ENCODE data around the gene PUSL1. TPM values are rescaled to one million over a fixed set of nuclear protein-coding genes. Genes with fewer than 3 reads are reported as not detected.

PUSL1 gene
- total RNA-seq, 4 donors from 2014 or later = 6.2 to 13.1 (median 9.5) TPM

DNA sequence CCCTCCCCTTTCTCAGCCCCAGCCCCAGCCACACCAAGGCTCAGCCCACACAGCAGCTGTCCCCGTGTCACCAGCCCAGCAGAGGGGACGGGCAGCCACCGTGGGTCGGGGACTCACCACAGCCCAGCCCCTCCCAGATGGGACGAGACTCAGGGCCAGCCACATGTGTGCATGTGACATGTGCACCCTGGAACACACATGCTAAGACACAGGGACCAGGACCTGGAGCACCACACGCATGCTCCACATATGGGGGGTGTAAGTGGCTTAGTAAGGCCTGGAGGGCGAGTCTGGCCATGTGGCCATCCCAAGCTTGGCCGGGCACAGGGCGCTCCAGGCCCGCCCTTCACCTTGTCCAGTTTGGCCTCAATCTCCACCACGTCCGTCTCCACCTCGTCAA, 4.7 kb upstream of the PUSL1 start:
- ATAC-seq (no peak), DNase-seq (no peak)
- no peaks in the 10 kb centered on the region for H3K9me3 ChIP-seq
- peaks cover 30 to 37% of the 10 kb centered on the region in 2 donors for H3K4me1 ChIP-seq
- no peaks in the 10 kb centered on the region for H3K27me3 ChIP-seq
- no peak overlapping the region for H3K4me3 ChIP-seq
- TF ChIP-seq POLR2A (IDR thresholded peaks at IDR 0.05) (no peak), CTCF (IDR thresholded peaks at IDR 0.05 in 4 of 5, conservative IDR thresholded peaks at IDR 0.05 in 1 of 5) (no peak)
- peak overlapping the region in 1 of 4 donors; percentile 64 for H3K27ac ChIP-seq
- no peaks in the 10 kb centered on the region for H3K36me3 ChIP-seq
- intact Hi-C loops (cut with DNase I; ENCODE audit: low total_unique reads) = no loop called here
- in situ Hi-C loops (cut with MboI; ENCODE audit: low sequenced_read_pairs in 4 of 4) = no loop called here

DNA sequence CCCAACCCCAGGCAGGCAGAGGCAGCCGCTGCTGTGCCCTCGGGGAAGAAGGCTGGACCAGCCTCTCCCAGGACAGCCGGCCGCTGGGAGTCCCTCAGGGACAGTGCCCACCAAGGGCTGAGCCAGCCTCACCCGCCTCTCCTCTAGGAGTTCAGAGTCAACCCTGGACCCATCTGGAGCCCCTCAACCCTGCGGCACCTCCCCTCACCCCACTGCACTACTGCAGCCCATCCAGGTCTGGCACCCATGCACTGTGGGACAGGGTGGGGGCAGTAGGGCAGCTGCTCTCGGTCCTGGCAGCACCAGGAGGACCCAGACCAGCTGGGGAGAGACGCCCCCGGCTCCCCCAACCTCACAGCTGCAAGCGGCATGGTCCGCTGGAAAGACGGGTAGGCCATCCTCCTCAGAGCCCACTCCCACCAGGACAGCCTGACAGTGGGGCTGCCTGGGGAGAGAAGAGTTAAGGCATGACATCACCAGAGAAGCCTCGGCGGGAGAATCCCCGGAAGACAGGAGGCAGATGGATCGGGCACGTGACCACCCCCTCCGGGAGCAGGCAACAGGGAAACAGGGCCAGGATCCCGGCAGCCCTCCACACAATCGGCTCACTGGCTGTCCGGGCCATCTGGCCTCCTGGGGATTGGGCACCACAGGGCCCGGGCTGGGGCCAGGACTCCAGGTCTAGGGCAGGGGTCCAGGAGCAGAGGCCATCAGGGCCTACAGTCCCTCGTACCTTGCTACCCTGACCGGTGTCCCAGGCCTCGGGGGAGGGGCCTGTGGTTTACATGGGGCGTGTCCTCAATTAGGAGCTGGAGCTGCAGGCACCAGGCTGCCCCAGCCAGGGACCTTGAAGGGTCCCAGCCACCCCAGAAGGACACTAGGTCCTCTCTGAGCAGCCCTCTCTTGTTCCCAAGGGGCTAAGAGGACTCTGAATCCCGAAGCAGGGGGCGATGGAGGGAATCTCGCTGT, 3.8 kb upstream of the PUSL1 start:
- H3K27ac ChIP-seq = peak overlapping the region; percentile 58 to 71 (median 67)
- no peaks in the 10 kb centered on the region for H3K36me3 ChIP-seq
- ATAC-seq = no peak
- H3K4me1 ChIP-seq = peaks cover 37 to 46% of the 10 kb centered on the region in 2 donors
- DNase-seq = peak; percentile 46 to 66
- no peak for TF ChIP-seq CTCF (IDR thresholded peaks at IDR 0.05 in 4 of 5, conservative IDR thresholded peaks at IDR 0.05 in 1 of 5)
- TF ChIP-seq POLR2A (IDR thresholded peaks at IDR 0.05) = no peak
- peak overlapping the region; percentile 35 to 92 (median 61) for H3K4me3 ChIP-seq
- H3K9me3 ChIP-seq = no peaks in the 10 kb centered on the region
- in situ Hi-C loops (cut with MboI; ENCODE audit: low sequenced_read_pairs in 4 of 4) (no loop called here), intact Hi-C loops (cut with DNase I; ENCODE audit: low total_unique reads) (no loop called here)
- no peaks in the 10 kb centered on the region for H3K27me3 ChIP-seq

- peak in 1 of 2 donors; percentile 57 for DNase-seq
- ATAC-seq = no peak
- Histone ChIP-seq H3K4me3 (peak overlapping the region; percentile 35 to 92 (median 61)), H3K36me3 (no peaks in the 10 kb centered on the region), H3K9me3 (no peaks in the 10 kb centered on the region), H3K27me3 (no peaks in the 10 kb centered on the region), H3K27ac (peak overlapping the region; percentile 58 to 71 (median 67)), H3K4me1 (peaks cover 38 to 46% of the 10 kb centered on the region in 2 donors)
- in situ Hi-C loops (cut with MboI; ENCODE audit: low sequenced_read_pairs in 4 of 4) = no loop called here
- TF ChIP-seq CTCF (IDR thresholded peaks at IDR 0.05 in 4 of 5, conservative IDR thresholded peaks at IDR 0.05 in 1 of 5) (no peak), POLR2A (IDR thresholded peaks at IDR 0.05) (no peak)
- intact Hi-C loops (cut with DNase I; ENCODE audit: low total_unique reads) = loop anchor here (2.0 kb wide), 1 partner anchor 33 kb away; the partner anchor contains the start of gene UBE2J2
These were observed 2.9 kb upstream of the PUSL1 start for GRCh38 chr1:1305300-1306069.

DNA sequence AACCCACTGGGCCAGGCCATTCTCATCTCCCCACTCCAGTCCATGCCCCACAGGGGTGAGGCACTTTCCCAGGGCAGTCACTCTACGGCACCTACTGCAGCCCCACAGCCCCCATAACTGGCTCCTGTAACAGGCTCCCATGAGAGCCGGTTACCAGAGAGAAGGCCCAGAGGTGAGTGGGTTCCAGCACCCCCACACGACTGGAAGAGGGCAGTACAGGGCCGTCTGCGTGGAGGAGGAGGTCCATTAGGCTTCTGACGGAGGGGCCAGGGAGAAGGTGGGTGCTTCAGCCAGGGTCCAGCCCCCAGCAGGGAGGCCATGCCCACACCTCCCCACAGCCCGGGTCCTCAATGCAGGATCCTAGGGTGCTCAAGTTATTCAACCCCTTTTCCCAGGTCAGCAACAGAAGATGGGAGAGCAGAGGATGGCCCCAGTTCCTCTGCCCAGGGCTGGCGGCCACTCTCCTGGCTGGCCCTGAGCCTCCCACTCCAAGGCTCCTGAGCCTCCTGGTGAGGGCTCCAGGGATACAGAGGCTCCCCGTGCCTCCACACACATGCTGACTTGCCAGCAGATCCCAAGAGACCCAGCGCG, 2.2 kb upstream of the PUSL1 start:
- Histone ChIP-seq H3K4me1 (peaks cover 38 to 46% of the 10 kb centered on the region in 2 donors), H3K27me3 (no peaks in the 10 kb centered on the region), H3K36me3 (peaks cover 0 to 2% of the 10 kb centered on the region in 2 donors), H3K27ac (peak overlapping the region; percentile 58 to 71 (median 67)), H3K4me3 (peak overlapping the region; percentile 57 to 92 (median 74)), H3K9me3 (no peaks in the 10 kb centered on the region)
- in situ Hi-C loops (cut with MboI; ENCODE audit: low sequenced_read_pairs in 4 of 4) (no loop called here), intact Hi-C loops (cut with DNase I; ENCODE audit: low total_unique reads) (loop anchor here (2.0 kb wide), 1 partner anchor 33 kb away; the partner anchor contains the start of gene UBE2J2)
- ATAC-seq = no peak
- no peak for DNase-seq
- TF ChIP-seq CTCF (IDR thresholded peaks at IDR 0.05 in 4 of 5, conservative IDR thresholded peaks at IDR 0.05 in 1 of 5) (no peak), POLR2A (IDR thresholded peaks at IDR 0.05) (no peak)
